ENCODE results near the gene NUP93. TPM values are rescaled to one million over a fixed set of nuclear protein-coding genes. Genes with fewer than 3 reads are reported as not detected.

NUP93 gene
- total RNA-seq, 1 experiment from 2014 or later = 144 TPM

DNA sequence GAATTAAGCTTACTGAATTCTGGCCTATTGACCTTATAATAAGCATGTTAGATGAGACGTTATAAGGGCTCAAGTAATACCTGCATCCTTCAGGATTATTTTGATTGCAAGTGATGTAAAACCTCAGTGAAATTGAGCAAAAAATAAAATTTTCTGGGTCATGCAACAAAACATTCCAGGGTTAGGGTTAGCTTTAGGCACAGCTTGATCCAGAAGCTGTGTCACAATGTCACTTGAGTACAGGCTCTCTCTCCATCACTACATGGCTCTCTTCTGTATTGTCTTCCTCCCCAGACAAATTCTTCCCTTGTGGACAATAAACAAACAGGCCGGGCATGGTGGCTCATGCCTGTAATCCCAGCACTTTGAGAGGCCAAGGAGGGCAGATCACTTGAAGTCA, 3.6 kb upstream of the NUP93 start:
- DNase-seq (ENCODE audit: low read depth, low spot score) = no peak
- Histone ChIP-seq H3K9ac (ENCODE audit: low read length) (no peak overlapping the region), H3K27me3 (ENCODE audit: insufficient read depth, low read length) (no peaks in the 10 kb centered on the region), H3K79me2 (ENCODE audit: insufficient read depth, low read length) (peaks cover 13% of the 10 kb centered on the region), H3K9me2 (ENCODE audit: insufficient read depth) (no peaks in the 10 kb centered on the region), H2AFZ (ENCODE audit: low read depth, low read length, poor library complexity, severe bottlenecking) (no peak overlapping the region), H3K27ac (ENCODE audit: low read depth, low read length) (no peak overlapping the region), H3K4me2 (ENCODE audit: low read length) (no peak overlapping the region), H3K4me1 (ENCODE audit: control insufficient read depth in 1 of 2, insufficient read depth in 2 of 2, low read length in 2 of 2) (peaks cover 6 to 13% of the 10 kb centered on the region in 2 experiments; a peak in 3 of 4 replicates), H3K4me3 (replicated peaks in 1 of 2; ENCODE audit: low read depth in 1 of 2, low read length in 2 of 2) (no peak overlapping the region), H3K36me3 (ENCODE audit: control insufficient read depth in 1 of 2, insufficient read depth in 2 of 2, low read length in 2 of 2) (no peaks in the 10 kb centered on the region), H3K9me3 (ENCODE audit: control insufficient read depth in 1 of 2, insufficient read depth in 1 of 2, low read depth in 1 of 2, low read length in 2 of 2) (no peaks in the 10 kb centered on the region), H4K20me1 (ENCODE audit: insufficient read depth) (no peaks in the 10 kb centered on the region)
- intact Hi-C loops (cut with micrococcal nuclease) = no loop called here
- TF ChIP-seq CTCF (IDR thresholded peaks at IDR 0.05 in 2 of 3, conservative IDR thresholded peaks at IDR 0.05 in 1 of 3; ENCODE audit: borderline replicate concordance in 1 of 3, insufficient read depth in 1 of 3, low read depth in 2 of 3, low read length in 2 of 3) (no peak), EZH2 (IDR thresholded peaks at IDR 0.05) (no peak), SIN3A (IDR thresholded peaks at IDR 0.05; ENCODE audit: low read depth) (no peak), ZFX (IDR thresholded peaks at IDR 0.05) (no peak), YY1 (IDR thresholded peaks at IDR 0.05; ENCODE audit: extremely low read depth, insufficient replicate concordance, low read depth, low read length) (no peak), CBX3 (IDR thresholded peaks at IDR 0.05; ENCODE audit: low read depth) (no peak), MAX (IDR thresholded peaks at IDR 0.05) (no peak), JUND (IDR thresholded peaks at IDR 0.05) (no peak), EGR1 (IDR thresholded peaks at IDR 0.05; ENCODE audit: low read depth) (no peak)
- TF ChIP-seq, protein P1, sequence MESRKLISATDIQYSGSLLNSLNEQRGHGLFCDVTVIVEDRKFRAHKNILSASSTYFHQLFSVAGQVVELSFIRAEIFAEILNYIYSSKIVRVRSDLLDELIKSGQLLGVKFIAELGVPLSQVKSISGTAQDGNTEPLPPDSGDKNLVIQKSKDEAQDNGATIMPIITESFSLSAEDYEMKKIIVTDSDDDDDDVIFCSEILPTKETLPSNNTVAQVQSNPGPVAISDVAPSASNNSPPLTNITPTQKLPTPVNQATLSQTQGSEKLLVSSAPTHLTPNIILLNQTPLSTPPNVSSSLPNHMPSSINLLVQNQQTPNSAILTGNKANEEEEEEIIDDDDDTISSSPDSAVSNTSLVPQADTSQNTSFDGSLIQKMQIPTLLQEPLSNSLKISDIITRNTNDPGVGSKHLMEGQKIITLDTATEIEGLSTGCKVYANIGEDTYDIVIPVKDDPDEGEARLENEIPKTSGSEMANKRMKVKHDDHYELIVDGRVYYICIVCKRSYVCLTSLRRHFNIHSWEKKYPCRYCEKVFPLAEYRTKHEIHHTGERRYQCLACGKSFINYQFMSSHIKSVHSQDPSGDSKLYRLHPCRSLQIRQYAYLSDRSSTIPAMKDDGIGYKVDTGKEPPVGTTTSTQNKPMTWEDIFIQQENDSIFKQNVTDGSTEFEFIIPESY (IDR thresholded peaks at IDR 0.05; ENCODE audit: extremely low read depth, insufficient replicate concordance, low read length) = no peak
- POLR2A ChIA-PET = no interaction called here
- CTCF ChIA-PET = no interaction called here
- RAD21 ChIA-PET (ENCODE audit: low non-redundant PET in 1 of 2, low total read pairs in 2 of 2, uncharacterized antibody in 2 of 2, unreplicated experiment in 2 of 2) = no interaction called here
- no TSS peak for BruUV-seq (replicated peaks)
- ATAC-seq = no peak

Measured in HCT116 (cell line).